Gastrocnemius medialis (tissue), 4 donors: ENCODE data around the gene SPACA9.

Experiments
- POLR2A ChIP-seq, 2 donors: fragments of 450-650 bp; IDR thresholded peaks; one replicate each; pipeline ENCODE4 v1.6.1; 2017; ENCODE audit warnings: antibody characterized with exemption in 2 of 2, mild to moderate bottlenecking in 2 of 2, moderate library complexity in 2 of 2
- TF ChIP-seq, protein P1 (sequence below), 5 experiments: fragments of 450-650 bp in 3 of 5; fragments of 200-600 bp in 2 of 5; sonication (generic) in 2 of 5; IDR thresholded peaks in 4 of 5; conservative IDR thresholded peaks in 1 of 5; 1 replicate in 4 of 5; 2 replicates in 1 of 5; pipeline ENCODE4 v1.5.1; 2016 to 2019; ENCODE audit warnings: antibody characterized with exemption in 5 of 5, mild to moderate bottlenecking in 3 of 5, moderate library complexity in 3 of 5

DNA sequence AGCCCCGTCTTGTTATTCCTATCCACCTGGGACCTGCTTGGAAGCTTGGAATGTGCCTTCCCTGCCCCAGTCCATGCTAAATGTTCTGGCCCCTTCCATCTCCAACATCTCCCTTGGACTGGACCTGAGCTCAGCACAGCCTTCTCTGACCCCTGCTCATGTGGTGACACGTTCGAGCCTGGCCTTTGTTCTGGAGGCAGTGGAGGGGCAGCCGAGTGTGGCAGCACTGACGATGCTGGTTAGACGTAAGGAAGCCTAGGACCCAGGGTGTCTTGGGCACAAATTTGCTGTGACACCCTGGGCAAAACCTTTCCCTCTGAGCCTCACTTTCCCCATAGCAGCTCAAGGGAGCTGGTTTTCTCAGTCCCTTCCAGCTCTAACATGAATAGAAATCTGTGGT, 3.9 kb downstream of the SPACA9 start:
- TF ChIP-seq, protein P1, sequence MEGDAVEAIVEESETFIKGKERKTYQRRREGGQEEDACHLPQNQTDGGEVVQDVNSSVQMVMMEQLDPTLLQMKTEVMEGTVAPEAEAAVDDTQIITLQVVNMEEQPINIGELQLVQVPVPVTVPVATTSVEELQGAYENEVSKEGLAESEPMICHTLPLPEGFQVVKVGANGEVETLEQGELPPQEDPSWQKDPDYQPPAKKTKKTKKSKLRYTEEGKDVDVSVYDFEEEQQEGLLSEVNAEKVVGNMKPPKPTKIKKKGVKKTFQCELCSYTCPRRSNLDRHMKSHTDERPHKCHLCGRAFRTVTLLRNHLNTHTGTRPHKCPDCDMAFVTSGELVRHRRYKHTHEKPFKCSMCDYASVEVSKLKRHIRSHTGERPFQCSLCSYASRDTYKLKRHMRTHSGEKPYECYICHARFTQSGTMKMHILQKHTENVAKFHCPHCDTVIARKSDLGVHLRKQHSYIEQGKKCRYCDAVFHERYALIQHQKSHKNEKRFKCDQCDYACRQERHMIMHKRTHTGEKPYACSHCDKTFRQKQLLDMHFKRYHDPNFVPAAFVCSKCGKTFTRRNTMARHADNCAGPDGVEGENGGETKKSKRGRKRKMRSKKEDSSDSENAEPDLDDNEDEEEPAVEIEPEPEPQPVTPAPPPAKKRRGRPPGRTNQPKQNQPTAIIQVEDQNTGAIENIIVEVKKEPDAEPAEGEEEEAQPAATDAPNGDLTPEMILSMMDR (IDR thresholded peaks at IDR 0.05 in 4 of 5, conservative IDR thresholded peaks at IDR 0.05 in 1 of 5): no peak
- no peak for TF ChIP-seq POLR2A (IDR thresholded peaks at IDR 0.05)
